MM.1S (cell line): ENCODE results near the gene LAMC1.
A peak's percentile ranks its signal among the peaks of the same experiment; 100 is the strongest.
"Not testable (repeated sequence)": the region's sequence is repeated elsewhere in the genome, so short reads cannot be mapped to it uniquely, and the experiment has no call there.

Experiments
- DNase-seq: peaks from one replicate; pipeline ENCODE4 v3.0.0-alpha.2; 2015
- H2AFZ ChIP-seq: fragments of 300-600 bp; sonication (generic); 2 replicates; pipeline ENCODE4 v1.6.0; 2016; ENCODE audit warnings: antibody characterized with exemption, low read length
- H3F3A ChIP-seq: fragments of 300-600 bp; sonication (generic); 2 replicates; pipeline ENCODE4 v1.6.1; 2016; ENCODE audit warnings: mild to moderate bottlenecking, antibody characterized with exemption, low read length, moderate library complexity, mixed read lengths; ENCODE audit not compliant: insufficient read depth
- H3K27ac ChIP-seq: fragments of 300-600 bp; sonication (generic); 2 replicates; pipeline ENCODE4 v1.5.1; 2016; ENCODE audit warnings: mild to moderate bottlenecking, low read length
- H3K27me3 ChIP-seq: fragments of 300-600 bp; sonication (generic); replicated peaks from 2 replicates; pipeline ENCODE4 v1.6.0; 2016; ENCODE audit warnings: low read length; ENCODE audit not compliant: insufficient read depth
- H3K36me3 ChIP-seq: fragments of 300-600 bp; sonication (generic); replicated peaks from 2 replicates; pipeline ENCODE4 v1.6.1; 2016; ENCODE audit warnings: mild to moderate bottlenecking, low read length, mixed read lengths; ENCODE audit not compliant: insufficient read depth
- H3K4me1 ChIP-seq: fragments of 300-600 bp; sonication (generic); 2 replicates; pipeline ENCODE4 v1.6.1; 2016; ENCODE audit warnings: low read length, mixed read lengths
- H3K4me2 ChIP-seq: fragments of 300-600 bp; sonication (generic); 2 replicates; pipeline ENCODE4 v1.6.0; 2016; ENCODE audit warnings: low read depth, low read length
- H3K4me3 ChIP-seq: fragments of 300-600 bp; sonication (generic); 2 replicates; pipeline ENCODE4 v1.5.1; 2016; ENCODE audit warnings: low read length, mixed read lengths
- H3K79me2 ChIP-seq: fragments of 300-600 bp; sonication (generic); 2 replicates; pipeline ENCODE4 v1.6.1; 2016; ENCODE audit warnings: mixed run types, low read length, mixed read lengths
- H3K9ac ChIP-seq: fragments of 300-600 bp; sonication (generic); 2 replicates; pipeline ENCODE4 v1.6.1; 2016; ENCODE audit warnings: low read length, mixed read lengths
- H3K9me2 ChIP-seq: fragments of 300-600 bp; sonication (generic); replicated peaks from 2 replicates; pipeline ENCODE4 v1.6.1; 2016; ENCODE audit warnings: mild to moderate bottlenecking, low read length, mixed read lengths; ENCODE audit not compliant: insufficient read depth
- H3K9me3 ChIP-seq: fragments of 300-600 bp; sonication (generic); replicated peaks from 2 replicates; pipeline ENCODE4 v1.6.1; 2016; ENCODE audit warnings: mild to moderate bottlenecking, low read length, mixed read lengths; ENCODE audit not compliant: insufficient read depth
- H4K20me1 ChIP-seq: fragments of 300-600 bp; sonication (generic); 2 replicates; pipeline ENCODE4 v1.6.1; 2016; ENCODE audit warnings: mild to moderate bottlenecking, low read length, moderate library complexity, mixed read lengths; ENCODE audit not compliant: insufficient read depth
- CTCF ChIP-seq: fragments of 300-600 bp; sonication (generic); IDR thresholded peaks from 2 replicates; pipeline ENCODE4 v1.5.1; 2016; ENCODE audit warnings: antibody characterized with exemption, low read length, mixed read lengths
- EZH2 ChIP-seq: fragments of 300-600 bp; sonication (generic); optimal IDR thresholded peaks from 2 replicates; pipeline ENCODE3; 2017; ENCODE audit warnings: low read depth, mild to moderate bottlenecking, antibody characterized with exemption, low read length, mixed read lengths
- EZH2phosphoT487 ChIP-seq: fragments of 300-600 bp; sonication (generic); IDR thresholded peaks from 2 replicates; pipeline ENCODE4 v1.6.1; 2018; ENCODE audit warnings: antibody characterized with exemption, low read length

Gene LAMC1

GRCh38 chr1:183070923-183071618 lies 47.9 kb downstream of the LAMC1 start:
- no peaks in the 10 kb centered on the region for H3K79me2 ChIP-seq
- H3K4me2 ChIP-seq = peak overlapping the region; percentile 60
- peak overlapping the region; percentile 18; the same call in 1 of the 2 replicates for H3K4me3 ChIP-seq

GRCh38 chr1:183072595-183072994 lies 49.4 kb downstream of the LAMC1 start:
- peaks cover 19% of the 10 kb centered on the region for H3F3A ChIP-seq
- not testable (repeated sequence) for DNase-seq, H3K36me3 ChIP-seq, H3K27me3 ChIP-seq, H4K20me1 ChIP-seq, H3K79me2 ChIP-seq, H3K27ac ChIP-seq, H3K9ac ChIP-seq, H3K4me3 ChIP-seq, H3K9me2 ChIP-seq, H2AFZ ChIP-seq, H3K9me3 ChIP-seq
- peaks cover 33% of the 10 kb centered on the region for H3K4me1 ChIP-seq
- peak overlapping the region; percentile 60; the same call in 1 of the 2 replicates for H3K4me2 ChIP-seq

More at GRCh38 chr1:183070923-183071618, 47.9 kb downstream of the LAMC1 start:
- Histone ChIP-seq H3K9me2 (no peaks in the 10 kb centered on the region), H3K9ac (peak overlapping the region; percentile 1; the same call in 1 of the 2 replicates), H4K20me1 (no peaks in the 10 kb centered on the region), H3K27ac (peak overlapping the region; percentile 64), H3K4me1 (peaks cover 33% of the 10 kb centered on the region), H2AFZ (0 out of 2 replicates have a peak overlapping the region, but pooled peaks have one; percentile 5), H3K9me3 (no peaks in the 10 kb centered on the region), H3K36me3 (no peaks in the 10 kb centered on the region), H3F3A (peaks cover 19% of the 10 kb centered on the region), H3K27me3 (no peaks in the 10 kb centered on the region)
- peak; percentile 97 for DNase-seq
- no peak for TF ChIP-seq EZH2phosphoT487
- no peak for TF ChIP-seq EZH2
- no peak for TF ChIP-seq CTCF

GRCh38 chr1:183073320-183073719 lies 50.1 kb downstream of the LAMC1 start:
- H3K9me3 ChIP-seq = no peaks in the 10 kb centered on the region
- TF ChIP-seq EZH2 (no peak), EZH2phosphoT487 (no peak), CTCF (no peak)
- no peak overlapping the region for H2AFZ ChIP-seq
- H3K9me2 ChIP-seq = no peaks in the 10 kb centered on the region
- no peak overlapping the region for H3K4me3 ChIP-seq
- no peaks in the 10 kb centered on the region for H3K79me2 ChIP-seq
- DNase-seq = peak; percentile 25
- H3K9ac ChIP-seq = no peak overlapping the region
- H3F3A ChIP-seq = peaks cover 19% of the 10 kb centered on the region
- no peaks in the 10 kb centered on the region for H3K36me3 ChIP-seq
- no peaks in the 10 kb centered on the region for H3K27me3 ChIP-seq
- no peak overlapping the region for H3K27ac ChIP-seq
- H3K4me1 ChIP-seq = peaks cover 33% of the 10 kb centered on the region
- no peak overlapping the region for H3K4me2 ChIP-seq
- H4K20me1 ChIP-seq = no peaks in the 10 kb centered on the region

- Histone ChIP-seq H4K20me1 (no peaks in the 10 kb centered on the region), H3K9me2 (no peaks in the 10 kb centered on the region), H3K9me3 (no peaks in the 10 kb centered on the region), H3K9ac (no peak overlapping the region), H3K27me3 (no peaks in the 10 kb centered on the region), H3K4me3 (no peak overlapping the region), H3F3A (peaks cover 19% of the 10 kb centered on the region), H3K36me3 (no peaks in the 10 kb centered on the region), H2AFZ (no peak overlapping the region), H3K4me2 (no peak overlapping the region), H3K4me1 (peaks cover 33% of the 10 kb centered on the region), H3K79me2 (no peaks in the 10 kb centered on the region), H3K27ac (no peak overlapping the region)
- TF ChIP-seq EZH2 = no peak
- no peak for TF ChIP-seq EZH2phosphoT487
- no peak for TF ChIP-seq CTCF
- DNase-seq = no peak
These were observed 51.0 kb downstream of the LAMC1 start for GRCh38 chr1:183074215-183074614.
